Chondrocyte (in vitro differentiated cells): Measurements from ENCODE around the gene KIF12. TPM values are rescaled to one million over a fixed set of nuclear protein-coding genes. Genes with fewer than 3 reads are reported as not detected.

ENCODE experiments used
- DNase-seq: peaks from one replicate; pipeline ENCODE4 v3.0.0; 2021; ENCODE audit warnings: mixed read lengths, low spot score
- H3K27ac Mint-ChIP-seq: one replicate; pipeline ENCODE4 v1.8.0; 2021; ENCODE audit warnings: mild to moderate bottlenecking, moderate library complexity, mixed read lengths; ENCODE audit not compliant: unreplicated experiment
- H3K27me3 Mint-ChIP-seq: 2 replicates; pipeline ENCODE4 v1.8.0; 2021; ENCODE audit warnings: low read depth, mixed read lengths
- H3K36me3 Mint-ChIP-seq: 2 replicates; pipeline ENCODE4 v1.8.0; 2021; ENCODE audit warnings: low read depth, mixed read lengths
- H3K4me1 Mint-ChIP-seq: 2 replicates; pipeline ENCODE4 v1.8.0; 2021; ENCODE audit warnings: low read depth, mild to moderate bottlenecking, mixed read lengths
- H3K4me3 Mint-ChIP-seq: one replicate; pipeline ENCODE4 v1.8.0; 2021; ENCODE audit warnings: mild to moderate bottlenecking, moderate library complexity, mixed read lengths; ENCODE audit not compliant: unreplicated experiment
- H3K9me3 Mint-ChIP-seq: 2 replicates; pipeline ENCODE4 v1.8.0; 2021; ENCODE audit warnings: low read depth, mixed read lengths
- total RNA-seq: library from RNA; stranded (reverse); gene quantifications from 3 replicates; pipeline ENCODE4 v1.2.1, GENCODE V29; 2021
- TF ChIP-seq, protein P1 (sequence below): fragments of 200-600 bp; sonication (generic); IDR thresholded peaks from 2 replicates; pipeline ENCODE4 v1.5.0; 2021; ENCODE audit warnings: antibody characterized with exemption, mild to moderate bottlenecking, moderate library complexity

KIF12 gene
- total RNA-seq, 1 donor from 2014 or later, result 0.70 TPM

DNA sequence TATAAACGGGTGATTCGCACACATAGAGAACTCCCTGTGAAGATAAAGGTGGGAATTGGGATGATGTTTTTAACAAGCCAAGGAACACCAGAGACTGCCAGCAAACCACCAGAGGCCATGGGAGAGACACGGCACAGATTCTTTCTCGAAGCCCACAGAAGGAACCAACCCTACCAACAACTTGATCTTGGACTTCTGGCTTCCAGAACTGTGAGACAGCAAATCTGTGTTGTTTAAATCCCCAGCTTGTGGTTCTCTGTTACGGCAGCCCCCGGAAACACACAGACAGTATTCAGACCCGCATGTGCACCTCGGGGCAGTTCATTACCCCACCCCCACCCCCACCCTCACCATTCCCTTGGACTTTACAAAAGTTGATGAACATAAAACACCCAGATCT is 33.8 kb downstream of the KIF12 start:
- no peak for DNase-seq
- no peaks in the 10 kb centered on the region for H3K4me1 Mint-ChIP-seq
- H3K36me3 Mint-ChIP-seq, result peaks cover 1% of the 10 kb centered on the region
- H3K27me3 Mint-ChIP-seq, result peaks cover 4% of the 10 kb centered on the region
- no peak overlapping the region for H3K27ac Mint-ChIP-seq
- TF ChIP-seq, protein P1, sequence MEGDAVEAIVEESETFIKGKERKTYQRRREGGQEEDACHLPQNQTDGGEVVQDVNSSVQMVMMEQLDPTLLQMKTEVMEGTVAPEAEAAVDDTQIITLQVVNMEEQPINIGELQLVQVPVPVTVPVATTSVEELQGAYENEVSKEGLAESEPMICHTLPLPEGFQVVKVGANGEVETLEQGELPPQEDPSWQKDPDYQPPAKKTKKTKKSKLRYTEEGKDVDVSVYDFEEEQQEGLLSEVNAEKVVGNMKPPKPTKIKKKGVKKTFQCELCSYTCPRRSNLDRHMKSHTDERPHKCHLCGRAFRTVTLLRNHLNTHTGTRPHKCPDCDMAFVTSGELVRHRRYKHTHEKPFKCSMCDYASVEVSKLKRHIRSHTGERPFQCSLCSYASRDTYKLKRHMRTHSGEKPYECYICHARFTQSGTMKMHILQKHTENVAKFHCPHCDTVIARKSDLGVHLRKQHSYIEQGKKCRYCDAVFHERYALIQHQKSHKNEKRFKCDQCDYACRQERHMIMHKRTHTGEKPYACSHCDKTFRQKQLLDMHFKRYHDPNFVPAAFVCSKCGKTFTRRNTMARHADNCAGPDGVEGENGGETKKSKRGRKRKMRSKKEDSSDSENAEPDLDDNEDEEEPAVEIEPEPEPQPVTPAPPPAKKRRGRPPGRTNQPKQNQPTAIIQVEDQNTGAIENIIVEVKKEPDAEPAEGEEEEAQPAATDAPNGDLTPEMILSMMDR, result no peak
- peaks cover 6% of the 10 kb centered on the region for H3K9me3 Mint-ChIP-seq
- H3K4me3 Mint-ChIP-seq, result no peak overlapping the region

DNA sequence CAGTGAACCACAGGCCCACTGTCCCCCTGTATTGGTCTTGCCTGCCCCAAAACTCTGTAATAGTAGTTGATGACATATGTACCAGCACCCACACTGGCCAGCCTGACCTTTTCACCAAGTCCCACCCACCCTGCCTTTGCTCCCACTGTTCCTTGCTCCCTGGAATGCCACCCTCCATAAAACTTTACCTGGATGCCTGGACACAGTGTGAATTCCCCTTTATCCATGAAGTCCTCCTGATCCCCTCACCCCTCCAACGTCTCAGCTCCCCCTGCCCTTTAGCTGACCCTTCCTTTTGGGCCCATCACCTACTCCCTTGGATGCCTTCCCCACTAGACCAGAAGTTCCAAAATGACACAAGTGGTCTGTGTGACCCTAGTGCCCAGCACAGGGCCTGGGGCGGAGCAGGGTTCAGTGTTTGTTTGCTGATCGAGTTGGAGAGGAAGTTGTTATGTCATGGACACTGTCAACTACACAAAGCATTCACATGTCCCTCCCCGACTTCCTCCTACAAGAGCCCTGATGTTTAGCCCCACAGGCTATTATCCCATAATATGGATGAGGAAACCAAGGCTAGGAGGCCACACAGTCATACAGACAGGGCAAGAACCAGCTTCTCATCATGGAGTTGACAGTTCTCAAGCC is 37.1 kb downstream of the KIF12 start:
- Mint-ChIP-seq H3K27ac (no peak overlapping the region), H3K4me3 (no peak overlapping the region), H3K9me3 (peaks cover 6% of the 10 kb centered on the region), H3K36me3 (peaks cover 5% of the 10 kb centered on the region), H3K27me3 (peaks cover 4% of the 10 kb centered on the region), H3K4me1 (peaks cover 21% of the 10 kb centered on the region)
- DNase-seq, result no peak
- TF ChIP-seq, protein P1, result no peak

DNA sequence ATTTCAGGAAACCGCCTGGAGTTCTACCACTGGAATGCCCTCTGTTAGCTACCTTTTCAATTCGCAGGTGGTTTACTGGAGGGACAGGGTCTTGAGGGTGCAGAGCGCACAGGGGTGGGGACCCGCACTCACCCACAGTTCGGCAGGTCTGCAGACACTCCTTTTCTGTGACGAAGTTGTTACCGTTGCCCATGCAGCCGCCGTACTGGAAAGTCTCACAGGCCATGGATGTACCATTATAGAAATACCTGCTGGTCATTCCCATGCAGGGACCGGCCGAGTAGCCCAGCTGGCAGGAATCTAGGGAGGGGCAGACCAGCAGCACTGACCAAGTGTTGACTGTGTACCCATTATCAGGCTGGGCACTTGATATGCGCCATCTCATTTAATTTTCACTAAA is 37.8 kb downstream of the KIF12 start:
- H3K36me3 Mint-ChIP-seq, result peaks cover 6% of the 10 kb centered on the region

DNA sequence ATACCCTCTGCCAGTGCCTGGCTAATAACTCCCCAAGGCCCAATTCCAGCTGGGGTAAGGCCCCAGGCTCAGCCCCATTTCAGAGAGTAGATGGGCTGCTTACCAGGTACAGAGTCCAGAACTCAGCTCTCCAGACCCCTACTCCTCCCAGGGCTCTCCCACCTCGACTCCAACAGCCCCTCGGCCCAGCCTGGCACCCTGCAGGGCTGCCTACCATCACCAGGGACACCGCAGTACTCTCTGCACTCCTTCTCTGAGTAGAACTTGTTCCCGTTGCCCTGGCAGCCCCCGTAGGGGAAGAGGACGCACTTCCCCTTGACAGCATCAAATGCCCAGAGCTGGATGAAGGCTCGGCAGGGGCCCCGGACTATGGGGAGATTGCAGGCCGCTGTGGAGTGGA is 38.4 kb downstream of the KIF12 start:
- Mint-ChIP-seq H3K27me3 (peaks cover 4% of the 10 kb centered on the region), H3K4me3 (no peak overlapping the region), H3K27ac (no peak overlapping the region), H3K4me1 (peaks cover 21% of the 10 kb centered on the region), H3K36me3 (peaks cover 6% of the 10 kb centered on the region), H3K9me3 (peaks cover 6% of the 10 kb centered on the region)
- no peak for DNase-seq
- TF ChIP-seq, protein P1, result no peak

More for the DNA sequence above, 37.8 kb downstream of the KIF12 start:
- DNase-seq, result no peak
- TF ChIP-seq, protein P1, result no peak
- Mint-ChIP-seq H3K27me3 (peaks cover 4% of the 10 kb centered on the region), H3K4me3 (no peak overlapping the region), H3K27ac (no peak overlapping the region), H3K4me1 (peaks cover 21% of the 10 kb centered on the region), H3K9me3 (peaks cover 6% of the 10 kb centered on the region)

DNA sequence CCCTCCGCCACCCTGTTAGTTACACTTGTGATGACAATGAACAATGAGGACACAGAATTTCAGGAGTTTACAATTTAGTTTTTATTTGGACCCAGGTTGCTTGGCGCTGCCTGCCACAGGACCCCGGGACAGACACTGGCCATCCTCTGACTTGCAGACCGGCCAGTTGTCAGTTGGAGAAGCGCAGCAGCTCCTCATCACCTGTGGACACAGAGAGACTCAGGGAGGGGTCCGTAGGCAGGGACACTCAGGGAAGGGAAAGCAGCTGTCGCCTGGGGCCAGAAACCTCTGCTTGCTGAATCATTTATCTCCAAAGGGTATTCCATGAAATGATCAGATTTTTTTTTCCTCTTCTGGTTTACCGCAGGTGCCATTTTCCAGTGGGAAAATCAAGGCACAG is 39.0 kb downstream of the KIF12 start:
- Mint-ChIP-seq H3K4me3 (no peak overlapping the region), H3K27me3 (peaks cover 4% of the 10 kb centered on the region), H3K4me1 (peaks cover 21% of the 10 kb centered on the region), H3K36me3 (peaks cover 6% of the 10 kb centered on the region), H3K27ac (no peak overlapping the region), H3K9me3 (peaks cover 6% of the 10 kb centered on the region)
- DNase-seq, result no peak
- TF ChIP-seq, protein P1, result no peak
